D721Med (cell line): ENCODE measurements around the gene ODF2L.

Source experiments
- DNase-seq: peaks from one replicate; pipeline ENCODE4 v3.0.0; 2011; ENCODE audit warnings: low spot score; ENCODE audit not compliant: insufficient read length
- FAIRE-seq: peaks from 2 replicates; lab custom pipeline; 2011; peaks lifted over from hg19 to GRCh38; lab: Jason Lieb, UNC
- CTCF ChIP-seq: IDR thresholded peaks from 2 replicates; pipeline ENCODE4 v1.5.1; 2012; ENCODE audit warnings: mild to moderate bottlenecking, control low read depth; ENCODE audit not compliant: insufficient read depth; ENCODE audit errors: missing control alignments

Gene ODF2L

GRCh38 chr1:86430376-86430775 is 34.3 kb upstream of the ODF2L start:
- TF ChIP-seq CTCF: no peak
- DNase-seq (no peak), FAIRE-seq (no peak)

- DNase-seq (no peak), FAIRE-seq (no peak)
Measured at GRCh38 chr1:86429835-86430234, 33.7 kb upstream of the ODF2L start.

GRCh38 chr1:86429122-86429725 is 33.1 kb upstream of the ODF2L start:
- no peak for FAIRE-seq
- no peak for TF ChIP-seq CTCF
- no peak for DNase-seq

More at GRCh38 chr1:86429835-86430234, 33.7 kb upstream of the ODF2L start:
- TF ChIP-seq CTCF: no peak

- FAIRE-seq (no peak), DNase-seq (no peak)
- TF ChIP-seq CTCF: no peak
Measured at GRCh38 chr1:86423873-86424272, 27.8 kb upstream of the ODF2L start, which contains the start of gene CLCA2. Gene CLCA2, plus strand, starts transcription at chr1:86424171. Its CDS starts 77 bp downstream, at chr1:86424248.

- no peak for FAIRE-seq
Measured at GRCh38 chr1:86423473-86423872, 27.4 kb upstream of the ODF2L start.

GRCh38 chr1:86421601-86422280 is 25.6 kb upstream of the ODF2L start:
- DNase-seq (no peak), FAIRE-seq (no peak)
- TF ChIP-seq CTCF: no peak

More at GRCh38 chr1:86423473-86423872, 27.4 kb upstream of the ODF2L start:
- no peak for DNase-seq
- no peak for TF ChIP-seq CTCF
